Measurements from ENCODE around the gene DNASE1L3.

- TF ChIP-seq POLR2AphosphoS5 (IDR thresholded peaks at IDR 0.05; ENCODE audit: borderline replicate concordance, low read depth, low read length) (no peak), EZH2 (IDR thresholded peaks at IDR 0.05) (no peak)
Observed at GRCh38 chr3:58173029-58173668, 37.6 kb downstream of the DNASE1L3 start.
